ENCODE results near the gene XRCC4. TPM values are rescaled to one million over a fixed set of nuclear protein-coding genes. Genes with fewer than 3 reads are reported as not detected.

The XRCC4 gene
- total RNA-seq, 1 donor from 2014 or later = 45.6 TPM

DNA sequence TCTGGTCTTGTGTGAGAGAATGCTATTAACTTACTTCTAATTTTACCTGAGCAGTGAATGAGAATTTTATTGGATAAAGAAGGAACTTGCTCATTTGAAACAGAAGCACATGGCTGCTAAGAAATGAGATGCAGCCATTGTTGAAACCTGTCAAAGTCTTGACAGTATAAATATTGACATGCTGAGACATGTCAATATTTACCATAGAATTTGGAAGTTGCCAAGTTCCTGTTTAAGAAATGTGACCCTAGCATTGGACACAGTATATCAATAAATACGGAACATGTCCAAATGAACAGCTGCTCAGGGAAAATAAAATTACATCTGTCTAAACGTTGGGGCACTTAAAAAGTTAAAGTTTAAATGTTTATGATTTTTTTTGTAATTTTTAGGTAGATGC, 7.8 kb downstream of the XRCC4 start:
- H2AFZ ChIP-seq (replicated peaks) = no peak overlapping the region
- H3K79me2 ChIP-seq (ENCODE audit: low read depth) = peaks cover 21% of the 10 kb centered on the region
- H3K4me2 ChIP-seq = no peak overlapping the region
- no peak overlapping the region for H3K9ac ChIP-seq
- H3K9me3 ChIP-seq (ENCODE audit: low read depth) = no peaks in the 10 kb centered on the region
- no peak overlapping the region for H3K4me3 ChIP-seq
- no peaks in the 10 kb centered on the region for H3F3A ChIP-seq (ENCODE audit: low read depth)
- no peaks in the 10 kb centered on the region for H3K4me1 ChIP-seq
- H3K27ac Mint-ChIP-seq = no peak overlapping the region
- no peaks in the 10 kb centered on the region for H3K27me3 Mint-ChIP-seq (ENCODE audit: insufficient read depth, low read depth)
- H4K20me1 ChIP-seq (ENCODE audit: low read depth) = no peaks in the 10 kb centered on the region
- no peaks in the 10 kb centered on the region for H3K36me3 ChIP-seq
- no peak overlapping the region for H3K27ac ChIP-seq
- no peaks in the 10 kb centered on the region for H3K27me3 ChIP-seq
- peaks cover 5% of the 10 kb centered on the region for H3K9me3 Mint-ChIP-seq
- no peak overlapping the region for H3K4me3 Mint-ChIP-seq
- H3K4me1 Mint-ChIP-seq = no peaks in the 10 kb centered on the region
- DNase-seq (ENCODE audit: low spot score) = no peak
- no peak for TF ChIP-seq CTCF (IDR thresholded peaks at IDR 0.05)
- H3K36me3 Mint-ChIP-seq = no peaks in the 10 kb centered on the region

DNA sequence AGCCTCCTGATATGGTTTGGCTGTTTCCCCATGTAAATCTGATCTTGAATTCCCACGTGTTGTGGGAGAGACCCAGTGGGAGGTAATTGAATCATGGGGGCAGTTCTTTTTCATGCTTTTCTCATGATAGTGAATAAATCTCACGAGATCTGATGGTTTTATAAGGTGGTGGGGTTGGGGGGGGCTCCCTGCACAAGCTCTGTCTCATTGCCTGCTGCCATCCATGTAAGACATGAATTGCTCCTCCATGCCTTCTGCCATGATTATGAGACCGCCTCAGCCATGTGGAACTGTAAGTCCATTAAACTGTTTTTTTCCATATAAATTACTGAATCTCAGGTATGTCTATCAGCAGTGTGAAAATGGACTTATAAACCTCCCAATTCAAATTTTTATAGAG, 12.8 kb downstream of the XRCC4 start:
- no peak overlapping the region for H3K27ac ChIP-seq
- no peak for DNase-seq (ENCODE audit: low spot score)
- H3K4me1 ChIP-seq = no peaks in the 10 kb centered on the region
- H3K9me3 ChIP-seq (ENCODE audit: low read depth) = peaks cover 14% of the 10 kb centered on the region
- no peak for TF ChIP-seq EZH2 (IDR thresholded peaks at IDR 0.05)
- TF ChIP-seq EZH2phosphoT487 (IDR thresholded peaks at IDR 0.05) = no peak
- no peak for TF ChIP-seq CTCF (IDR thresholded peaks at IDR 0.05)
- peaks cover 13% of the 10 kb centered on the region for H3K79me2 ChIP-seq (ENCODE audit: low read depth)
- no peaks in the 10 kb centered on the region for H3K27me3 ChIP-seq
- H4K20me1 ChIP-seq (ENCODE audit: low read depth) = no peaks in the 10 kb centered on the region
- Mint-ChIP-seq H3K4me3 (no peak overlapping the region), H3K36me3 (peaks cover 11% of the 10 kb centered on the region), H3K9me3 (peaks cover 32% of the 10 kb centered on the region), H3K27ac (no peak overlapping the region), H3K27me3 (ENCODE audit: insufficient read depth, low read depth) (no peaks in the 10 kb centered on the region), H3K4me1 (no peaks in the 10 kb centered on the region)
- peaks cover 8% of the 10 kb centered on the region for H3K36me3 ChIP-seq
- no peak overlapping the region for H3K9ac ChIP-seq
- H3K4me2 ChIP-seq = no peak overlapping the region
- H3K4me3 ChIP-seq = no peak overlapping the region
- H2AFZ ChIP-seq (replicated peaks) = no peak overlapping the region
- H3F3A ChIP-seq (ENCODE audit: low read depth) = no peaks in the 10 kb centered on the region

DNA sequence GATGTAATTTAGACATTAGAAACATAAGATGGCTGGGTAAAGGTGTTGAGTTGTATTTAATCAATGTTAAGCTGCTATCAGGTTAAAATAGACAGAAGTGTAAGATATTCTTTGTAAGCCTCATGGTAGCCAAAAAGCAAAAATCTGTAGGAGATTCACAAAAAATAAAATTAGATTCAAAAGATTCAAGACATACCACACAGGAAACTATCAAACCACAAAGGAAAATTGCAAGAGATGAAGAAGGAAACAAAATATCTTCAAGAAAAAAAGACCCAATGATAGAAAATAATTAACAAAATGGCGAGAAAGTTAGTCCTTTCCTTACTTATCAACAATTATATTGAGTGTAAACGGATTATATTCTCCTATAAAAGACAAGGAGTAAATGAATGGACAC, 15.3 kb downstream of the XRCC4 start:
- Mint-ChIP-seq H3K9me3 (peaks cover 36% of the 10 kb centered on the region), H3K4me1 (no peaks in the 10 kb centered on the region), H3K36me3 (peaks cover 11% of the 10 kb centered on the region), H3K27me3 (ENCODE audit: insufficient read depth, low read depth) (no peaks in the 10 kb centered on the region), H3K27ac (no peak overlapping the region), H3K4me3 (no peak overlapping the region)
- no peak overlapping the region for H3K4me2 ChIP-seq
- H3K36me3 ChIP-seq = peaks cover 8% of the 10 kb centered on the region
- no peaks in the 10 kb centered on the region for H3K4me1 ChIP-seq
- H2AFZ ChIP-seq (replicated peaks) = no peak overlapping the region
- H3K27me3 ChIP-seq = no peaks in the 10 kb centered on the region
- DNase-seq (ENCODE audit: low spot score) = no peak
- H3K4me3 ChIP-seq = no peak overlapping the region
- TF ChIP-seq EZH2 (IDR thresholded peaks at IDR 0.05) (no peak), EZH2phosphoT487 (IDR thresholded peaks at IDR 0.05) (no peak), CTCF (IDR thresholded peaks at IDR 0.05) (no peak)
- no peaks in the 10 kb centered on the region for H3F3A ChIP-seq (ENCODE audit: low read depth)
- no peak overlapping the region for H3K9ac ChIP-seq
- H3K27ac ChIP-seq = no peak overlapping the region
- no peaks in the 10 kb centered on the region for H4K20me1 ChIP-seq (ENCODE audit: low read depth)
- H3K79me2 ChIP-seq (ENCODE audit: low read depth) = peaks cover 3% of the 10 kb centered on the region
- peaks cover 14% of the 10 kb centered on the region for H3K9me3 ChIP-seq (ENCODE audit: low read depth)

- peaks cover 11% of the 10 kb centered on the region for H3K36me3 Mint-ChIP-seq
Measured at GRCh38 chr5:83093692-83094091, 16.3 kb downstream of the XRCC4 start.

More at GRCh38 chr5:83093692-83094091, 16.3 kb downstream of the XRCC4 start:
- Mint-ChIP-seq H3K27me3 (ENCODE audit: insufficient read depth, low read depth) (no peaks in the 10 kb centered on the region), H3K27ac (no peak overlapping the region), H3K4me1 (peaks cover 1% of the 10 kb centered on the region), H3K4me3 (no peak overlapping the region), H3K9me3 (peaks cover 36% of the 10 kb centered on the region)
- H3K4me3 ChIP-seq = no peak overlapping the region
- no peak overlapping the region for H3K27ac ChIP-seq
- peaks cover 1% of the 10 kb centered on the region for H4K20me1 ChIP-seq (ENCODE audit: low read depth)
- H3K79me2 ChIP-seq (ENCODE audit: low read depth) = no peaks in the 10 kb centered on the region
- H3K9ac ChIP-seq = no peak overlapping the region
- DNase-seq (ENCODE audit: low spot score) = no peak
- no peaks in the 10 kb centered on the region for H3K27me3 ChIP-seq
- peaks cover 4% of the 10 kb centered on the region for H3K4me1 ChIP-seq
- H3K36me3 ChIP-seq = peaks cover 8% of the 10 kb centered on the region
- H2AFZ ChIP-seq (replicated peaks) = no peak overlapping the region
- no peak overlapping the region for H3K4me2 ChIP-seq
- TF ChIP-seq CTCF (IDR thresholded peaks at IDR 0.05) (no peak), EZH2 (IDR thresholded peaks at IDR 0.05) (no peak), EZH2phosphoT487 (IDR thresholded peaks at IDR 0.05) (no peak)
- peaks cover 14% of the 10 kb centered on the region for H3K9me3 ChIP-seq (ENCODE audit: low read depth)
- peaks cover 1% of the 10 kb centered on the region for H3F3A ChIP-seq (ENCODE audit: low read depth)

Data from neural progenitor cell (in vitro differentiated cells).